H9 (cell line): Measurements from ENCODE around the gene ZFR2. TPM values are rescaled to one million over a fixed set of nuclear protein-coding genes. Genes with fewer than 3 reads are reported as not detected.

Experiments
- DNase-seq: peaks from one replicate; pipeline ENCODE4 v3.0.0-alpha.2; 2017
- H2AFZ ChIP-seq: one replicate; pipeline ENCODE4 v1.6.1; 2013; ENCODE audit warnings: mild to moderate bottlenecking, low read length, control low read depth, moderate library complexity
- H2AK5ac ChIP-seq: 2 replicates; pipeline ENCODE4 v1.6.1; 2013; ENCODE audit warnings: low read length, control low read depth, mixed read lengths; ENCODE audit not compliant: insufficient read length
- H2BK120ac ChIP-seq: one replicate; pipeline ENCODE4 v1.6.1; 2013; ENCODE audit warnings: low read depth, mild to moderate bottlenecking, low read length, control low read depth, inconsistent platforms; ENCODE audit not compliant: poor library complexity, severe bottlenecking
- H2BK12ac ChIP-seq: 2 replicates; pipeline ENCODE4 v1.6.1; 2013; ENCODE audit warnings: low read length, control low read depth, mixed read lengths, low read depth; ENCODE audit not compliant: insufficient read length
- H2BK15ac ChIP-seq: 2 replicates; pipeline ENCODE4 v1.6.1; 2013; ENCODE audit warnings: low read depth, low read length, control low read depth
- H2BK20ac ChIP-seq: one replicate; pipeline ENCODE4 v1.6.1; 2013; ENCODE audit warnings: low read depth, mild to moderate bottlenecking, low read length, control low read depth, inconsistent platforms; ENCODE audit not compliant: poor library complexity, severe bottlenecking
- H2BK5ac ChIP-seq: 2 replicates; pipeline ENCODE4 v1.6.1; 2013; ENCODE audit warnings: low read length, control low read depth, mixed read lengths; ENCODE audit not compliant: insufficient read length
- H3K14ac ChIP-seq: 2 replicates; pipeline ENCODE4 v1.6.1; 2013; ENCODE audit warnings: low read length, control low read depth; ENCODE audit not compliant: insufficient read depth
- H3K18ac ChIP-seq: 2 replicates; pipeline ENCODE4 v1.6.1; 2013; ENCODE audit warnings: low read depth, mild to moderate bottlenecking, mixed read lengths, low read length, control low read depth; ENCODE audit not compliant: insufficient read length
- H3K23ac ChIP-seq: 2 replicates; pipeline ENCODE4 v1.6.1; 2013; ENCODE audit warnings: low read length, control low read depth, mixed read lengths, low read depth; ENCODE audit not compliant: insufficient read length
- H3K23me2 ChIP-seq: 2 replicates; pipeline ENCODE4 v1.6.1; 2013; ENCODE audit warnings: low read depth, mild to moderate bottlenecking, mixed read lengths, low read length, control low read depth; ENCODE audit not compliant: insufficient read length, poor library complexity, severe bottlenecking
- H3K27ac ChIP-seq: 2 replicates; pipeline ENCODE4 v1.5.1; 2013; ENCODE audit warnings: low read length, control low read depth, mixed read lengths, low read depth; ENCODE audit not compliant: insufficient read length
- H3K27me3 ChIP-seq: 2 replicates; pipeline ENCODE4 v1.6.1; 2013; ENCODE audit warnings: low read length, control low read depth, inconsistent platforms; ENCODE audit not compliant: insufficient read depth
- H3K4ac ChIP-seq: 2 replicates; pipeline ENCODE4 v1.6.1; 2013; ENCODE audit warnings: low read depth, mild to moderate bottlenecking, control low read depth, inconsistent platforms, low read length, moderate library complexity
- H3K4me1 ChIP-seq: 2 replicates; pipeline ENCODE4 v1.6.1; 2013; ENCODE audit warnings: low read length, control low read depth, inconsistent platforms; ENCODE audit not compliant: insufficient read depth
- H3K4me2 ChIP-seq: 2 replicates; pipeline ENCODE4 v1.6.1; 2013; ENCODE audit warnings: low read length, control low read depth, mixed read lengths; ENCODE audit not compliant: insufficient read length, insufficient read depth
- H3K56ac ChIP-seq: 2 replicates; pipeline ENCODE4 v1.6.1; 2013; ENCODE audit warnings: low read depth, mild to moderate bottlenecking, mixed read lengths, low read length, control low read depth; ENCODE audit not compliant: insufficient read length
- H3K79me1 ChIP-seq: 2 replicates; pipeline ENCODE4 v1.6.1; 2013; ENCODE audit warnings: low read depth, mild to moderate bottlenecking, moderate library complexity, low read length, control low read depth, inconsistent platforms; ENCODE audit not compliant: insufficient read depth, poor library complexity, severe bottlenecking
- H3K79me2 ChIP-seq: 2 replicates; pipeline ENCODE4 v1.6.1; 2013; ENCODE audit warnings: low read length, control low read depth, inconsistent platforms; ENCODE audit not compliant: insufficient read depth
- H3K9ac ChIP-seq: 2 replicates; pipeline ENCODE4 v1.6.1; 2013; ENCODE audit warnings: low read length, control low read depth, mixed read lengths; ENCODE audit not compliant: insufficient read length; ENCODE audit errors: extremely low read depth
- H3K9me3 ChIP-seq: one replicate; pipeline ENCODE4 v1.6.1; 2013; ENCODE audit warnings: low read depth, low read length, inconsistent platforms; ENCODE audit not compliant: control insufficient read depth
- H3T11ph ChIP-seq: one replicate; pipeline ENCODE4 v1.6.1; 2013; ENCODE audit warnings: mild to moderate bottlenecking, low read length, control low read depth, inconsistent platforms
- H4K20me1 ChIP-seq: one replicate; pipeline ENCODE4 v1.6.1; 2013; ENCODE audit not compliant: control insufficient read depth, insufficient read length, insufficient read depth
- H4K5ac ChIP-seq: 2 replicates; pipeline ENCODE4 v1.6.1; 2013; ENCODE audit warnings: low read depth, mild to moderate bottlenecking, mixed read lengths, low read length, control low read depth; ENCODE audit not compliant: insufficient read length
- H4K8ac ChIP-seq: replicated peaks from 2 replicates; pipeline ENCODE4 v1.6.1; 2013; ENCODE audit warnings: low read length, control low read depth, mixed read lengths, low read depth; ENCODE audit not compliant: insufficient read length
- H4K91ac ChIP-seq: 2 replicates; pipeline ENCODE4 v1.6.1; 2013; ENCODE audit warnings: low read depth, mild to moderate bottlenecking, moderate library complexity, mixed read lengths, low read length, control low read depth; ENCODE audit not compliant: insufficient read length
- H3K27ac Mint-ChIP-seq, 3 experiments: 2 replicates in 2 of 3; 3 replicates in 1 of 3; pipeline ENCODE4 v1.8.0; 2020 to 2021; ENCODE audit warnings: mixed read lengths in 3 of 3, mild to moderate bottlenecking in 1 of 3, moderate library complexity in 1 of 3
- H3K27me3 Mint-ChIP-seq: 2 replicates; pipeline ENCODE4 v1.8.0; 2021; ENCODE audit warnings: low read depth, mild to moderate bottlenecking, moderate library complexity, mixed read lengths
- H3K36me3 Mint-ChIP-seq, 3 experiments: 2 replicates in 2 of 3; 3 replicates in 1 of 3; pipeline ENCODE4 v1.8.0; 2020 to 2021; ENCODE audit warnings: low read depth in 3 of 3, mixed read lengths in 3 of 3; ENCODE audit not compliant: insufficient read depth in 1 of 3
- H3K4me1 Mint-ChIP-seq, 2 experiments: 2 replicates each; pipeline ENCODE4 v1.8.0; 2020; ENCODE audit warnings: mixed read lengths in 2 of 2
- H3K4me3 Mint-ChIP-seq, 2 experiments: 2 replicates in 1 of 2; 3 replicates in 1 of 2; pipeline ENCODE4 v1.8.0; 2020 to 2021; ENCODE audit warnings: mild to moderate bottlenecking in 2 of 2, mixed read lengths in 2 of 2, moderate library complexity in 1 of 2
- H3K9me3 Mint-ChIP-seq, 2 experiments: 2 replicates in 1 of 2; 3 replicates in 1 of 2; pipeline ENCODE4 v1.8.0; 2020; ENCODE audit warnings: mild to moderate bottlenecking in 2 of 2, mixed read lengths in 2 of 2, moderate library complexity in 1 of 2
- CTCF ChIP-seq: fragments of 200-600 bp; sonication (generic); conservative IDR thresholded peaks from 3 replicates; pipeline ENCODE4 v1.8.0; 2021; ENCODE audit warnings: antibody characterized with exemption, mild to moderate bottlenecking
- WGBS: extraction: QIAGEN DNeasy Blood & Tissue Kit; methylation state at CpG from one replicate; pipeline ENCODE4 v1.1.7; 2013; ENCODE audit warnings: missing lambda C conversion rate, low lambda C conversion rate, mixed read lengths; ENCODE audit not compliant: insufficient read length; ENCODE audit errors: extremely low coverage; 5-methylcytosine and 5-hydroxymethylcytosine counted together
- total RNA-seq: library from RNA; stranded (reverse); gene quantifications from 2 replicates; pipeline ENCODE4 v1.2.1, GENCODE V29; 2021

Gene ZFR2
- total RNA-seq, 1 experiment from 2014 or later, result 18.3 TPM

- Histone ChIP-seq H3K4ac (no peak overlapping the region), H3K23ac (no peak overlapping the region), H2BK15ac (no peak overlapping the region), H2AFZ (no peak overlapping the region), H3K79me1 (no peaks in the 10 kb centered on the region), H2BK120ac (no peak overlapping the region), H2BK20ac (no peak overlapping the region), H2BK5ac (no peak overlapping the region), H2AK5ac (no peak overlapping the region), H3K79me2 (no peaks in the 10 kb centered on the region), H3K23me2 (no peaks in the 10 kb centered on the region), H3K4me2 (no peak overlapping the region), H3K18ac (no peak overlapping the region), H3K27ac (no peak overlapping the region), H3K14ac (no peak overlapping the region), H3K9me3 (no peaks in the 10 kb centered on the region), H4K20me1 (no peaks in the 10 kb centered on the region), H3K9ac (no peak overlapping the region), H3K27me3 (no peaks in the 10 kb centered on the region), H4K5ac (no peak overlapping the region), H2BK12ac (no peak overlapping the region), H3K56ac (no peak overlapping the region), H4K91ac (no peak overlapping the region), H3T11ph (no peak overlapping the region), H3K4me1 (no peaks in the 10 kb centered on the region), H4K8ac (no peak overlapping the region)
- Mint-ChIP-seq H3K4me3 (no peak overlapping the region), H3K4me1 (peaks cover 7 to 18% of the 10 kb centered on the region in 2 experiments), H3K36me3 (no peaks in the 10 kb centered on the region; a peak in 2 of 7 replicates), H3K27me3 (no peaks in the 10 kb centered on the region; the same call in 1 of the 2 replicates), H3K27ac (no peak overlapping the region), H3K9me3 (no peaks in the 10 kb centered on the region)
- peak; percentile 22 for DNase-seq
- no peak for TF ChIP-seq CTCF
- no CpG with 5 or more reads among the region's 25 CpGs for WGBS
These were observed 94.0 kb downstream of the ZFR2 start for GRCh38 chr19:3774621-3775373.
